GM21528 (cell line): ENCODE measurements around the gene DAPK2.

Experiments
- ATAC-seq: cut with Tn5 transposase; IDR thresholded peaks from one replicate; pipeline ENCODE4 v1.9.1; 2021; ENCODE audit warnings: mild to moderate bottlenecking, moderate library complexity; ENCODE audit not compliant: unreplicated experiment, low FRiP score

DAPK2 gene

GRCh38 chr15:63922261-63922904 is 123.9 kb downstream of the DAPK2 start:
- no peak for ATAC-seq

- no peak for ATAC-seq
Measured at GRCh38 chr15:63920504-63921175, 125.6 kb downstream of the DAPK2 start.

GRCh38 chr15:63918901-63919348 is 127.4 kb downstream of the DAPK2 start:
- ATAC-seq, result no peak

- ATAC-seq, result no peak
Measured at GRCh38 chr15:63918317-63918672, 128.0 kb downstream of the DAPK2 start.

- ATAC-seq, result no peak
Measured at GRCh38 chr15:63917588-63918316, 128.5 kb downstream of the DAPK2 start.

GRCh38 chr15:63915873-63916771 is 130.2 kb downstream of the DAPK2 start:
- no peak for ATAC-seq

GRCh38 chr15:63915209-63915872 is 130.9 kb downstream of the DAPK2 start:
- no peak for ATAC-seq

- no peak for ATAC-seq
Measured at GRCh38 chr15:63913786-63914315, 132.4 kb downstream of the DAPK2 start.

GRCh38 chr15:63913336-63913735 is 132.9 kb downstream of the DAPK2 start:
- ATAC-seq, result no peak

GRCh38 chr15:63912061-63912615 is 134.1 kb downstream of the DAPK2 start:
- ATAC-seq, result no peak

- ATAC-seq, result no peak
Measured at GRCh38 chr15:63911160-63911559, 135.1 kb downstream of the DAPK2 start.

GRCh38 chr15:63909819-63910437 is 136.4 kb downstream of the DAPK2 start:
- ATAC-seq, result no peak

- ATAC-seq, result no peak
Measured at GRCh38 chr15:63908991-63909390, 137.3 kb downstream of the DAPK2 start.

GRCh38 chr15:63908281-63908680 is 138.0 kb downstream of the DAPK2 start:
- ATAC-seq, result no peak

- no peak for ATAC-seq
Measured at GRCh38 chr15:63907521-63907920, 138.8 kb downstream of the DAPK2 start.

- no peak for ATAC-seq
Measured at GRCh38 chr15:63906266-63906584, 140.1 kb downstream of the DAPK2 start.

- no peak for ATAC-seq
Measured at GRCh38 chr15:63905558-63906265, 140.6 kb downstream of the DAPK2 start.

GRCh38 chr15:63905131-63905530 is 141.2 kb downstream of the DAPK2 start:
- ATAC-seq, result no peak

GRCh38 chr15:63904042-63904441 is 142.2 kb downstream of the DAPK2 start:
- ATAC-seq, result no peak
